Gastroesophageal sphincter (tissue), 4 donors: Measurements from ENCODE around the gene IRF8. TPM values are rescaled to one million over a fixed set of nuclear protein-coding genes. Genes with fewer than 3 reads are reported as not detected.

Experiments used
- ATAC-seq: fragments of 150-250 bp; one replicate; pipeline ENCODE4 v1.9.1; 2016; ENCODE audit warnings: mild to moderate bottlenecking, moderate library complexity
- H3K27ac ChIP-seq, 4 donors: fragments of 200-600 bp; sonication (generic) in 3 of 4; 1 replicate in 3 of 4; 2 replicates in 1 of 4; pipeline ENCODE4 v1.5.1; 2016 to 2019
- H3K27me3 ChIP-seq: fragments of 200-600 bp; sonication (generic); one replicate; pipeline ENCODE4 v1.5.1; 2019
- H3K36me3 ChIP-seq, 2 donors: fragments of 200-600 bp; sonication (generic); one replicate each; pipeline ENCODE4 v1.5.1; 2019; ENCODE audit warnings: control low read depth in 1 of 2
- H3K4me1 ChIP-seq, 3 donors: fragments of 200-600 bp; sonication (generic); 1 replicate in 2 of 3; 2 replicates in 1 of 3; pipeline ENCODE4 v1.5.1; 2016 to 2019; ENCODE audit warnings: control low read depth in 2 of 3
- H3K4me3 ChIP-seq, 2 donors: fragments of 200-600 bp; sonication (generic); one replicate each; pipeline ENCODE4 v1.5.1; 2019; ENCODE audit warnings: mild to moderate bottlenecking in 1 of 2, moderate library complexity in 1 of 2
- H3K9me3 ChIP-seq, 3 donors: fragments of 200-600 bp; sonication (generic); one replicate each; pipeline ENCODE4 v1.5.1; 2017 to 2019; ENCODE audit warnings: control low read depth in 2 of 3
- CTCF ChIP-seq, 4 experiments: fragments of 200-600 bp in 2 of 4; fragments of 450-650 bp in 2 of 4; sonication (generic) in 1 of 4; IDR thresholded peaks; one replicate each; pipeline ENCODE4 v1.5.1; 2017 to 2019; ENCODE audit warnings: antibody characterized with exemption in 4 of 4, mild to moderate bottlenecking in 2 of 4, moderate library complexity in 2 of 4
- EP300 ChIP-seq: sonication (generic); formaldehyde crosslinking; IDR thresholded peaks from one replicate; pipeline ENCODE4 v1.6.1; 2017; ENCODE audit warnings: antibody characterized with exemption, mild to moderate bottlenecking
- POLR2A ChIP-seq, 2 donors: fragments of 450-650 bp; IDR thresholded peaks; one replicate each; pipeline ENCODE4 v1.6.1; 2017; ENCODE audit warnings: antibody characterized with exemption in 2 of 2, mild to moderate bottlenecking in 2 of 2, moderate library complexity in 1 of 2
- POLR2AphosphoS5 ChIP-seq: sonication (generic); formaldehyde crosslinking; IDR thresholded peaks from one replicate; pipeline ENCODE4 v1.6.1; 2017; ENCODE audit warnings: antibody characterized with exemption
- WGBS, 2 donors: methylation state at CpG; one replicate each; pipeline ENCODE4 v1.1.5; 2018; ENCODE audit warnings: low coverage in 1 of 2; 5-methylcytosine and 5-hydroxymethylcytosine counted together
- total RNA-seq, 4 donors: library from RNA; depleted of rRNA; stranded (reverse); fragments of >200 nt; gene quantifications; one replicate each; pipeline ENCODE4 v1.1.0, GENCODE V29; 2016

The IRF8 gene
- total RNA-seq, 4 donors from 2014 or later: 2.4 to 13.8 (median 9.0) TPM

GRCh38 chr16:85948616-85949265, 49.8 kb downstream of the IRF8 start:
- no peaks in the 10 kb centered on the region for H3K4me1 ChIP-seq
- no peaks in the 10 kb centered on the region for H3K36me3 ChIP-seq
- no peaks in the 10 kb centered on the region for H3K9me3 ChIP-seq
- H3K4me3 ChIP-seq: no peak overlapping the region
- no peak overlapping the region for H3K27ac ChIP-seq
- ATAC-seq: no peak
- peaks cover 21% of the 10 kb centered on the region for H3K27me3 ChIP-seq
- 66 to 74% methylated on average over 5 to 11 of the region's 14 CpGs for WGBS, 2 donors
- TF ChIP-seq CTCF (IDR thresholded peaks at IDR 0.05): no peak

GRCh38 chr16:85950136-85950918, 51.4 kb downstream of the IRF8 start:
- H3K27me3 ChIP-seq: peaks cover 34% of the 10 kb centered on the region
- 49 to 60% methylated on average over 12 to 13 of the region's 14 CpGs for WGBS, 2 donors
- no peak for ATAC-seq
- H3K27ac ChIP-seq: no peak overlapping the region
- TF ChIP-seq EP300 (no peak), POLR2AphosphoS5 (no peak), POLR2A (IDR thresholded peaks at IDR 0.05) (no peak), CTCF (IDR thresholded peaks at IDR 0.05) (no peak)
- H3K36me3 ChIP-seq: no peaks in the 10 kb centered on the region
- no peaks in the 10 kb centered on the region for H3K9me3 ChIP-seq
- no peaks in the 10 kb centered on the region for H3K4me1 ChIP-seq
- H3K4me3 ChIP-seq: no peak overlapping the region

GRCh38 chr16:85952197-85952596, 53.2 kb downstream of the IRF8 start:
- no peak for ATAC-seq
- Histone ChIP-seq H3K4me1 (no peaks in the 10 kb centered on the region), H3K36me3 (no peaks in the 10 kb centered on the region), H3K27ac (no peak overlapping the region), H3K27me3 (peaks cover 37% of the 10 kb centered on the region), H3K4me3 (no peak overlapping the region), H3K9me3 (no peaks in the 10 kb centered on the region)
- WGBS, 2 donors: 86 to 93% methylated on average over 3 to 10 of the region's 12 CpGs
- TF ChIP-seq EP300: no peak
- no peak for TF ChIP-seq POLR2A (IDR thresholded peaks at IDR 0.05)
- TF ChIP-seq CTCF (IDR thresholded peaks at IDR 0.05): no peak
- TF ChIP-seq POLR2AphosphoS5: no peak

GRCh38 chr16:85952811-85953210, 53.8 kb downstream of the IRF8 start:
- Histone ChIP-seq H3K36me3 (no peaks in the 10 kb centered on the region), H3K27me3 (peaks cover 32% of the 10 kb centered on the region), H3K9me3 (no peaks in the 10 kb centered on the region), H3K27ac (no peak overlapping the region), H3K4me1 (no peaks in the 10 kb centered on the region), H3K4me3 (no peak overlapping the region)
- no peak for ATAC-seq
- TF ChIP-seq POLR2AphosphoS5 (no peak), EP300 (no peak), POLR2A (IDR thresholded peaks at IDR 0.05) (no peak), CTCF (IDR thresholded peaks at IDR 0.05) (no peak)
- WGBS, 2 donors: 96% methylated on average over 3 of the region's 5 CpGs; no CpG with 5 or more reads in 1 of the 2 donors

GRCh38 chr16:85954927-85955519, 56.1 kb downstream of the IRF8 start:
- TF ChIP-seq POLR2AphosphoS5 (no peak), CTCF (IDR thresholded peaks at IDR 0.05) (no peak), POLR2A (IDR thresholded peaks at IDR 0.05) (no peak), EP300 (no peak)
- Histone ChIP-seq H3K27me3 (peaks cover 22% of the 10 kb centered on the region), H3K27ac (no peak overlapping the region), H3K36me3 (no peaks in the 10 kb centered on the region), H3K9me3 (no peaks in the 10 kb centered on the region), H3K4me3 (no peak overlapping the region), H3K4me1 (no peaks in the 10 kb centered on the region)
- WGBS, 2 donors: 80 to 90% methylated on average over 2 of the region's 12 CpGs
- no peak for ATAC-seq
